HepG2 (cell line): ENCODE data around the gene SLC25A46. TPM values are rescaled to one million over a fixed set of nuclear protein-coding genes. Genes with fewer than 3 reads are reported as not detected.

Experiments
- ATAC-seq: fragments of 200-7000 bp; cut with Tn5 transposase; 3 replicates; pipeline ENCODE4 v1.9.1; 2020; ENCODE audit warnings: mild to moderate bottlenecking, moderate library complexity
- BruUV-seq: library from RNA; stranded (reverse); fragments of 400-500 nt; replicated peaks from 2 replicates; lab custom pipeline; 2021; lab: Mats Ljungman, UMichigan
- CTCF ChIA-PET: fragments of 300-600 bp; formaldehyde crosslinking; extraction: SDS; loops from one replicate; lab custom pipeline; 2021; ENCODE audit warnings: low total read pairs, inconsistent platforms, low intra/inter-chr PET ratio; lab: Yijun Ruan, JAX
- POLR2A ChIA-PET: fragments of 350-600 bp; sonication (Branson Sonifier 250); formaldehyde crosslinking; loops from one replicate; lab custom pipeline; 2020; ENCODE audit warnings: antibody characterized with exemption, inconsistent platforms; lab: Yijun Ruan, JAX
- DNase-seq: peaks from one replicate; pipeline ENCODE4 v3.0.0-alpha.2; 2015; ENCODE audit warnings: low spot score
- FAIRE-seq: peaks from 3 replicates; lab custom pipeline; 2011; peaks lifted over from hg19 to GRCh38; lab: Jason Lieb, UNC
- H2AFZ ChIP-seq: one replicate; pipeline ENCODE4 v1.6.1; 2011; ENCODE audit warnings: low read length, inconsistent platforms
- H3K27ac ChIP-seq: fragments of 300-600 bp; 3 replicates; pipeline ENCODE4 v1.8.0; 2011; ENCODE audit warnings: mixed run types, mild to moderate bottlenecking, mixed read lengths, low read length, inconsistent platforms; ENCODE audit not compliant: insufficient read depth; ENCODE audit errors: extremely low read length
- H3K27me3 ChIP-seq, 2 experiments: fragments of 200-600 bp in 1 of 2; 2 replicates in 1 of 2; 3 replicates in 1 of 2; pipeline versions ENCODE4 v1.6.0 to v1.8.0; 2011; ENCODE audit warnings: low read length in 2 of 2, mild to moderate bottlenecking in 2 of 2, moderate library complexity in 2 of 2, inconsistent platforms in 1 of 2; ENCODE audit not compliant: insufficient read depth in 2 of 2, control insufficient read depth in 1 of 2
- H3K36me3 ChIP-seq, 2 experiments: fragments of 200-600 bp in 1 of 2; replicated peaks in 1 of 2; 2 replicates in 1 of 2; 3 replicates in 1 of 2; pipeline versions ENCODE4 v1.5.1 to v1.8.0; 2011; ENCODE audit warnings: low read length in 2 of 2, inconsistent platforms in 1 of 2; ENCODE audit not compliant: insufficient read depth in 2 of 2, control insufficient read depth in 1 of 2
- H3K4me1 ChIP-seq: 2 replicates; pipeline ENCODE4 v1.5.1; 2012; ENCODE audit warnings: low read length, inconsistent platforms; ENCODE audit not compliant: insufficient read depth
- H3K4me2 ChIP-seq: 2 replicates; pipeline ENCODE4 v1.6.0; 2011; ENCODE audit warnings: low read depth, low read length, inconsistent platforms
- H3K4me3 ChIP-seq, 3 experiments: fragments of 200-600 bp in 1 of 3; sonication (generic), shearing (Covaris generic) in 1 of 3; replicated peaks in 1 of 3; 2 replicates each; pipeline ENCODE4 v1.5.1; 2011 to 2016; ENCODE audit warnings: low read length in 3 of 3, inconsistent platforms in 2 of 3, low read depth in 2 of 3, mild to moderate bottlenecking in 2 of 3, control low read depth in 1 of 3, mixed read lengths in 1 of 3; ENCODE audit not compliant: insufficient read depth in 1 of 3
- H3K79me2 ChIP-seq: one replicate; pipeline ENCODE4 v1.6.1; 2011; ENCODE audit warnings: low read length, inconsistent platforms; ENCODE audit not compliant: insufficient read depth
- H3K9ac ChIP-seq: 2 replicates; pipeline ENCODE4 v1.6.0; 2011; ENCODE audit warnings: mild to moderate bottlenecking, low read depth, low read length, inconsistent platforms; ENCODE audit not compliant: insufficient read depth
- H3K9me3 ChIP-seq: 2 replicates; pipeline ENCODE4 v1.5.1; 2012; ENCODE audit warnings: mild to moderate bottlenecking, low read length
- H4K20me1 ChIP-seq: 2 replicates; pipeline ENCODE4 v1.6.0; 2011; ENCODE audit warnings: inconsistent platforms, mild to moderate bottlenecking, low read length, moderate library complexity; ENCODE audit not compliant: insufficient read depth
- AGO1 ChIP-seq: fragments of 200-400 bp; formaldehyde crosslinking; IDR thresholded peaks from 2 replicates; pipeline ENCODE4 v1.6.1; 2017; ENCODE audit warnings: mild to moderate bottlenecking, low read depth, low read length, moderate library complexity; ENCODE audit not compliant: poor library complexity, severe bottlenecking
- ATF2 ChIP-seq: sonication (generic); formaldehyde crosslinking; IDR thresholded peaks from 2 replicates; pipeline ENCODE4 v1.4.0; 2020; ENCODE audit warnings: missing genetic modification reagents
- CHD4 ChIP-seq: fragments of 200-600 bp; sonication (generic); IDR thresholded peaks from 2 replicates; pipeline ENCODE4 v1.7.0; 2017; ENCODE audit warnings: mild to moderate bottlenecking, low read length, borderline replicate concordance
- FLYWCH1 ChIP-seq: sonication (generic); formaldehyde crosslinking; IDR thresholded peaks from 2 replicates; pipeline ENCODE4 v1.8.1; 2023; ENCODE audit warnings: mild to moderate bottlenecking, missing genetic modification reagents
- PLSCR1 ChIP-seq: sonication (generic); formaldehyde crosslinking; IDR thresholded peaks from 2 replicates; pipeline ENCODE4 v1.5.0; 2020; ENCODE audit warnings: missing genetic modification reagents, mild to moderate bottlenecking, borderline replicate concordance
- REL ChIP-seq: sonication (generic); formaldehyde crosslinking; conservative IDR thresholded peaks from 2 replicates; pipeline ENCODE4 v1.8.0; 2022; ENCODE audit warnings: mild to moderate bottlenecking, missing genetic modification reagents, moderate library complexity
- RFX1 ChIP-seq: fragments of 450-650 bp; IDR thresholded peaks from 2 replicates; pipeline ENCODE4 v1.6.1; 2017
- TFDP1 ChIP-seq: IDR thresholded peaks from 2 replicates; pipeline ENCODE4 v1.6.1; 2016; ENCODE audit warnings: missing compliant biosample characterization, missing genetic modification reagents, borderline replicate concordance
- YY1 ChIP-seq: IDR thresholded peaks from 2 replicates; pipeline ENCODE4 v1.6.1; 2011; ENCODE audit warnings: low read length, low read depth, moderate library complexity, mild to moderate bottlenecking; ENCODE audit not compliant: insufficient read depth, insufficient replicate concordance
- ZBTB42 ChIP-seq: sonication (generic); formaldehyde crosslinking; IDR thresholded peaks from 2 replicates; pipeline ENCODE4 v1.5.0; 2020; ENCODE audit warnings: mild to moderate bottlenecking, missing genetic modification reagents
- ZBTB7A ChIP-seq: sonication (generic); formaldehyde crosslinking; IDR thresholded peaks from 2 replicates; pipeline ENCODE4 v1.8.0; 2022; ENCODE audit warnings: mild to moderate bottlenecking, missing genetic modification reagents
- ZNF180 ChIP-seq: sonication (generic); formaldehyde crosslinking; IDR thresholded peaks from 2 replicates; pipeline ENCODE4 v1.4.0; 2020; ENCODE audit warnings: low read depth, missing genetic modification reagents, borderline replicate concordance
- ZNF232 ChIP-seq: sonication (generic); formaldehyde crosslinking; IDR thresholded peaks from 2 replicates; pipeline ENCODE4 v1.4.0; 2020; ENCODE audit warnings: missing genetic modification reagents, borderline replicate concordance
- ZNF512B ChIP-seq: sonication (generic); formaldehyde crosslinking; IDR thresholded peaks from 2 replicates; pipeline ENCODE4 v1.5.1; 2020; ENCODE audit warnings: missing genetic modification reagents, mild to moderate bottlenecking, borderline replicate concordance
- ZNF776 ChIP-seq: sonication (generic); formaldehyde crosslinking; IDR thresholded peaks from 2 replicates; pipeline ENCODE4 v1.4.0; 2020; ENCODE audit warnings: mild to moderate bottlenecking, missing genetic modification reagents
- ZNF788 ChIP-seq: sonication (generic); formaldehyde crosslinking; IDR thresholded peaks from 2 replicates; pipeline ENCODE4 v1.5.0; 2020; ENCODE audit warnings: mild to moderate bottlenecking, missing genetic modification reagents, borderline replicate concordance
- ZSCAN5A ChIP-seq: sonication (generic); formaldehyde crosslinking; IDR thresholded peaks from 2 replicates; pipeline ENCODE4 v1.8.0; 2022; ENCODE audit warnings: mild to moderate bottlenecking, missing genetic modification reagents, borderline replicate concordance
- ZSCAN9 ChIP-seq: IDR thresholded peaks from 2 replicates; pipeline ENCODE4 v1.6.1; 2016; ENCODE audit warnings: borderline replicate concordance
- WGBS: methylation state at CpG from one replicate; pipeline ENCODE4 v1.1.6; 2017; ENCODE audit warnings: low lambda C conversion rate; 5-methylcytosine and 5-hydroxymethylcytosine counted together
- in situ Hi-C: cut with HindIII; loops from 2 replicates; pipeline ENCODE4 v1.10.0; 2017; ENCODE audit warnings: low pct_unique_long_range_greater_than_20kb; ENCODE audit not compliant: extremely low pct_ligation_motif_present
- intact Hi-C: fragments of 100-400 bp; cut with micrococcal nuclease; formaldehyde crosslinking; loops from one replicate; pipeline ENCODE4 v1.10.0; 2022; ENCODE audit not compliant: unreplicated experiment
- polyA plus RNA-seq, 8 experiments: library from polyadenylated mRNA; depleted of rRNA in 3 of 8; stranded (reverse) in 7 of 8; unstranded in 1 of 8; fragments of >200 nt; fragmentation: Illumina TruSeq in 4 of 8; extraction: Trizol in 4 of 8; gene quantifications; 2 replicates each; pipeline versions ENCODE4 v1.2.1 to v1.2.3, GENCODE V29; 2011 to 2016; ENCODE audit warnings: low read depth in 4 of 8, missing spikeins in 1 of 8, mixed read lengths in 1 of 8; ENCODE audit not compliant: insufficient read depth in 1 of 8
- total RNA-seq, 5 experiments: library from RNA; depleted of rRNA; stranded (reverse); fragments of >200 nt; fragmentation: Illumina TruSeq; extraction: Trizol; gene quantifications; 2 replicates each; pipeline ENCODE4 v1.2.3, GENCODE V29; 2016; ENCODE audit warnings: low read depth in 1 of 5

SLC25A46 gene
- total and polyA plus RNA-seq, 2 of the 13 experiments (the other 11 are each of a cell fraction or from before 2014, with no cell fraction given), result 14.2 to 34.6 TPM

- Histone ChIP-seq H4K20me1 (no peaks in the 10 kb centered on the region), H3K4me1 (no peaks in the 10 kb centered on the region), H3K9me3 (peaks cover 20% of the 10 kb centered on the region), H3K4me2 (no peak overlapping the region), H3K79me2 (no peaks in the 10 kb centered on the region), H3K27ac (no peak overlapping the region), H3K4me3 (no peak overlapping the region), H3K9ac (no peak overlapping the region), H3K27me3 (no peaks in the 10 kb centered on the region), H2AFZ (no peak overlapping the region), H3K36me3 (no peaks in the 10 kb centered on the region)
- in situ Hi-C loops, result no loop called here
- intact Hi-C loops, result no loop called here
- FAIRE-seq (no peak), ATAC-seq (no peak), DNase-seq (no peak)
- TF ChIP-seq ZNF180 (CRISPR knock-in tag) (no peak), CHD4 (no peak), PLSCR1 (no peak), ATF2 (no peak), RFX1 (no peak), AGO1 (no peak), ZNF512B (CRISPR knock-in tag) (no peak), YY1 (no peak), ZNF776 (CRISPR knock-in tag) (no peak), ZSCAN5A (no peak), ZSCAN9 (no peak), REL (CRISPR knock-in tag) (no peak), ZNF232 (no peak), FLYWCH1 (CRISPR knock-in tag) (no peak), ZNF788 (CRISPR knock-in tag) (no peak), TFDP1 (CRISPR knock-in tag) (no peak), ZBTB42 (CRISPR knock-in tag) (no peak), ZBTB7A (no peak)
- WGBS, result under 1% methylated on average over 4 of the region's 4 CpGs
- ChIA-PET CTCF (no interaction called here), POLR2A (no interaction called here)
- BruUV-seq, result no TSS peak
Measured at GRCh38 chr5:110807169-110807568, 68.4 kb downstream of the SLC25A46 start.
